Sigmoid colon (tissue), 4 donors: ENCODE data around the gene DHFR.

ENCODE experiments used
- POLR2AphosphoS5 ChIP-seq, 4 donors: sonication (generic); formaldehyde crosslinking; IDR thresholded peaks; one replicate each; pipeline ENCODE4 v1.6.1; 2017; ENCODE audit warnings: antibody characterized with exemption in 4 of 4
- TF ChIP-seq, protein P1 (sequence below), 4 experiments: fragments of 450-650 bp in 3 of 4; fragments of 200-600 bp in 1 of 4; IDR thresholded peaks; one replicate each; pipeline ENCODE4 v1.5.1; 2016 to 2019; ENCODE audit warnings: antibody characterized with exemption in 4 of 4, mild to moderate bottlenecking in 3 of 4, moderate library complexity in 2 of 4

DNA sequence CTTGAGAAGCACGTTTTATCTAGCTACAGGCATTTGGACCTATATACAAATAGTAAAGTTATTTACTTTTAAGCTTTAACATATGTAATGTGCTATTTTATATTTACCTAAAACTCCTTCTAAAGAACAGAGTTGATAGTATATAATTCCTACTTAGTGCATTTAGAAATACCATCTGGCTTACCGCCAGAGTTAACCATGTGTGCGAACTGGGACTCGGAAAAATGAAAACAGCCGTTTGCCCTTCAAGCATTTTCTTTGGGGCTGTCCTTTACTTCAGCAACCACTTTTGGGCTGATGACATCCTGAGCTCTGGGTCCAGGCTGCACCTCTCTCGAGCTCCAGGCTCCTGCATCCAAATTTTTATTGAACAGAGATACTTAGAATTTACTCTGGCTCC lies 21.9 kb upstream of the DHFR start:
- TF ChIP-seq POLR2AphosphoS5 (IDR thresholded peaks at IDR 0.05), result no peak
- TF ChIP-seq, protein P1, sequence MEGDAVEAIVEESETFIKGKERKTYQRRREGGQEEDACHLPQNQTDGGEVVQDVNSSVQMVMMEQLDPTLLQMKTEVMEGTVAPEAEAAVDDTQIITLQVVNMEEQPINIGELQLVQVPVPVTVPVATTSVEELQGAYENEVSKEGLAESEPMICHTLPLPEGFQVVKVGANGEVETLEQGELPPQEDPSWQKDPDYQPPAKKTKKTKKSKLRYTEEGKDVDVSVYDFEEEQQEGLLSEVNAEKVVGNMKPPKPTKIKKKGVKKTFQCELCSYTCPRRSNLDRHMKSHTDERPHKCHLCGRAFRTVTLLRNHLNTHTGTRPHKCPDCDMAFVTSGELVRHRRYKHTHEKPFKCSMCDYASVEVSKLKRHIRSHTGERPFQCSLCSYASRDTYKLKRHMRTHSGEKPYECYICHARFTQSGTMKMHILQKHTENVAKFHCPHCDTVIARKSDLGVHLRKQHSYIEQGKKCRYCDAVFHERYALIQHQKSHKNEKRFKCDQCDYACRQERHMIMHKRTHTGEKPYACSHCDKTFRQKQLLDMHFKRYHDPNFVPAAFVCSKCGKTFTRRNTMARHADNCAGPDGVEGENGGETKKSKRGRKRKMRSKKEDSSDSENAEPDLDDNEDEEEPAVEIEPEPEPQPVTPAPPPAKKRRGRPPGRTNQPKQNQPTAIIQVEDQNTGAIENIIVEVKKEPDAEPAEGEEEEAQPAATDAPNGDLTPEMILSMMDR (IDR thresholded peaks at IDR 0.05), result no peak
